SKM-1 treated with dmso at 0.1 percent for 144 hours (cell line): ENCODE data around the gene HSPH1.

Experiments used
- DNase-seq: peaks from one replicate; lab custom pipeline; 2025; ENCODE audit not compliant: unreplicated experiment; lab: John Stamatoyannopoulos, UW

Gene HSPH1

GRCh38 chr13:31161557-31162150, at the start of gene HSPH1:
Gene HSPH1 (minus strand): TSS chr13:31161904. CDS start chr13:31161582, 322 bp downstream.
- DNase-seq: peak; percentile 95

- DNase-seq: no peak
Measured at GRCh38 chr13:31209841-31210210, 48.1 kb upstream of the HSPH1 start.

- DNase-seq: no peak
Measured at GRCh38 chr13:31209172-31209840, 47.6 kb upstream of the HSPH1 start.

DNA sequence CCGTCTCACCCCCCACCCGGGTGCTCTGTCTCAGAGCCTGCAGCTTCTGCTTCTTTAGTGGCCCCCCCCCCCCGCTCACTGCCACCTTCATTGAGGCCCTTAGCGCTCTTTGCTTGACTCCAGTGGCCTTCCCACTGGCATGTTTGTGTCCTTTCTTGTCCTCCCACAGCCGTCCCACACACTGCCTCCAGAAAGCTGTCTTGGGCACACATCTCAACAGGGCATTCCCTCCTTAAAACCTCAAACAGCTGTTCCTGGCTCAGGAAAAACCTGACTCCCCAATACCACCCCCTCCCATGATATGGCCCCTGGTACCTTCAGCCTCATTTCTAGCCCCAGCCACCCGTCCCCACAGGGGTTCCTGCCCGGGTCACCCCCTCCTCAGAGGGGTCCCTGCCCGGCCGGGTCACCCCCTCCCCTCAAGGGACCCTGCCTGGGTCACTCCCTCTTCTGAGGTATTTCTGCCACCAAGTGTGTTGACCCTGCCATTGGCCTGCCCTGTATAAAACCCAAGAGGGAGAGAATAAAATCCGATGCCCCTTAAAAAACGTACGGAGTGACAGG, 46.9 kb upstream of the HSPH1 start:
- DNase-seq: no peak

DNA sequence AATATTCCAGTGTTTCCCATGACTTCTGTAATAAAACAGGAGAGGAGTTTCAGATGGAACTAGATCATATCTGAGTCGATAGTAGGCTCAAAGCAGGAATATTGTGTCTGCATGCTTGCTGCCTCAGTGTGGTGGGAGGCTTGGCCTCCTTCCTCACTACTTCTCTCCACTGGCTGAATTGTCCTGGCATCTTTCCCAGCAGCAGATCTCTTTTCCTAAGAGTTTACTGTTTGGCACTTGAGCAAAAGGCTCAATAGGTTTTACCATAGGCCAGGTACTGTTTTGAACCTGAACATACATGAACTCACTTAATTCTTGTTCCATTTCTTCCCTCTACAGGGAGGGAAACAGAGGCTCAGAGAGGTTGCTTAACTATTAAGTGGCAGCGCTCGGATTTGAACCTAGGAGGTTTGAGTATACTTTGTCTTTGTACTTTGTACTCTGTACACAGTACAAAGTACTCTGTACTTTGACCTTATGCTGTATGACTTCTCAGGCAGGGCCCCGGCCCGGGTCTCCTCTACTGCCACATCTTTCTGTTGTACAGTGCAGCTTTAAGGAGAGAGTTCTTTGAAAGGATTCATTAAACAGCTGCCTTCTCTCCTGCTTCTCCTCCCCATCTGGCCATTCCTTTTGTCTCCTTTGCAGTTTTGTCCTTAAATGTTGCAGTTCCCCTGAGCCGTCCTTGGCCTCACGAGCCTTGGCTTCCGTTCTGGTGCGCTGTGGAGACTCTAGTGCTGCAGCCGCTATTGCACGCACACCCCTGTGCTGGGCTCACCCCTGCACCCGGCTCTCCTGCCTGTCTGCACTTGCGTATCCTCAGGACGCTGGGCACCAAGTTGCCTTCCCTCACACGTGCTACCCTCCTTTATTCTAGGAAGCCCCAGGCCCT, 46.2 kb upstream of the HSPH1 start:
- DNase-seq: no peak

GRCh38 chr13:31204592-31204991, 42.9 kb upstream of the HSPH1 start:
- DNase-seq: no peak

DNA sequence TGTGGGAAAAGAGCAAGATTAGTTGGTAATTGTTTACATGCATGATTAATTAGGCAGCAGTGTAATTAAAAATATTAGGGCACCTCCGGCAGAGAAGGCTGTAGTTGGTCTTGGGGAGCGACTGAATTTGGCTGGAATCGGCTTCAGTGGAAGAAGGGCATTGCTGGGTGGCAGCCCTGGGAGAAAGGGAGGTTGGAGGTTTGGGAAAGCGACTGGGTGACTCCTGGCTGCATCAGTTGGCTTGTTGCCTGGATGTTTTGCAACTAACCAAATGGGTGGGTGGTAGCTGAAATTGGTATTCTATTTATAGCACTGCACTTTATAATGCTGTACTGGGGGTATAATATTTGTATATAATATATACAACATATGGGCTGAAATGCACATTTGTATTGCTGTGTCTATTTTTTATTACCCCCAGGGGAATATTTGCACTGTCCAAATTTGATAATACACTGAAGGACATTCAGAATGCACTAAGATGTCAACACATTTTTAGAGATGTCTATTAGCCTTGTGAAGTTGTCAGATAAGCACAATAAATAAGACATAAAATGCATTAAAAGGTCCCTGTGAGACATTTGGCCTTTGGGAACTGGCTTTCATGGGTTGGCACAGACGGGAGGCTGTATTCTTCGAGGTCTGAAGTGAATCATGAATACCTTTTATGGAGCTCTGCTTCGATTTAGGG, 39.8 kb upstream of the HSPH1 start:
- no peak for DNase-seq

- DNase-seq: peak; percentile 45
Measured at GRCh38 chr13:31200637-31200971, 38.9 kb upstream of the HSPH1 start.

DNA sequence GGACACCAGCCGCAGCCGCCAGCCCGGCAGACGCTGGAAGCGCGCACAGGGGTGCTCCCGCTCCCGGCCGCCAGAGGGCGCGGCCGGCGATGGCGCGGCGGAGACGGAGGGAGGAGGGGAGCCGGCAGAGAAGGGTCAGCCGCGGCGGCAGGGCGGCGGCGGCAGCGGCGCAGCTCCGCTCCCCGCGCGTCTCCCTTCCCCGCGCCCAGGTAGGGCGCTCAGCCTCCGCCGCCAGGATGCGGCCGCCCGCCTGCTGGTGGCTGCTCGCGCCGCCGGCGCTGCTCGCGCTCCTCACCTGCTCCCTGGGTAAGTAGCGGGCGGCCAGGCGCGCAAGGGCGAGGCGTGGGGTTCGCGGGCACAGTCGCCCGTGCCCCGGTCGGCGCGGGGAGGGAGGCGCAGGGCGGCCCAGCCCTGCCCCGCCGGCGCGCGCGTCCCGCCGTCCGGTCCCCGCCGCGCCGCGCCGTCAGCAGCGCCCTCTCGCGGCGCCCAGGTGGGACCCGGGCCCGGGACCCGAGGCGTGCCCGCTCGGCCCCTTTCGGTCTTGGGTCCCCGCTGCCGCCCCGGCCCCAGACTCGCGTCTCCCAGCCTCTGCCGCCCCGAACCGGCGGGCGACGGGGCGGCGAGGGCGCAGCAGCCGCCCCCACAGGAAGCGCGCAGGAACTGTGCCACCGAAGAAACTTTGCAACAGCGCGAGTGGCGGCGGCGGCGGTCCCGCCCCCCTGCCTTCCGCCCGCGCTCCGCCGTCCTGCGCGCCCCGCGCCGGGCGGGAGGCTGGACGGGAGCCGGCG, 38.3 kb upstream of the HSPH1 start, which contains the start of gene B3GLCT:
Gene B3GLCT, plus strand, starts transcription at position 127 of the 788 bp plus-strand sequence. Its CDS starts 110 bp downstream, at position 237.
- DNase-seq: peak; percentile 64

DNA sequence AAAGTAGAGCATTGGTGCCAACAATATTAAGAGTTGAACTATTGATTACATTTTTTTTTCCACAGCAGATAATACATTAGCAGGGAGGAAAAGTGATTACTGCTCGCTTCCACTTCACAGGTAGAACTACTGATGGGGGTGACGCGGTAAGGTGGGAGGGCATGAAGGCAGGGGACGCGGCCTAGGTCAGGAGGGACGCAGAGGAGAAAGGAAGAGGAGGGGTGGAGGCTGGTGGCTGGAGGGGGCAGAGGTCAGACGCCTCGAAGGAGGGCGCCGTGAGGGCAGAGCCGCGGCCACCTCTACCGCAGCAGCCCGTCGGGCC, 37.8 kb upstream of the HSPH1 start:
- peak; percentile 47 for DNase-seq

- peak; percentile 3 for DNase-seq
Measured at GRCh38 chr13:31198519-31198918, 36.8 kb upstream of the HSPH1 start.

GRCh38 chr13:31196992-31197391, 35.3 kb upstream of the HSPH1 start:
- DNase-seq: no peak

- DNase-seq: no peak
Measured at GRCh38 chr13:31195616-31196015, 33.9 kb upstream of the HSPH1 start.

DNA sequence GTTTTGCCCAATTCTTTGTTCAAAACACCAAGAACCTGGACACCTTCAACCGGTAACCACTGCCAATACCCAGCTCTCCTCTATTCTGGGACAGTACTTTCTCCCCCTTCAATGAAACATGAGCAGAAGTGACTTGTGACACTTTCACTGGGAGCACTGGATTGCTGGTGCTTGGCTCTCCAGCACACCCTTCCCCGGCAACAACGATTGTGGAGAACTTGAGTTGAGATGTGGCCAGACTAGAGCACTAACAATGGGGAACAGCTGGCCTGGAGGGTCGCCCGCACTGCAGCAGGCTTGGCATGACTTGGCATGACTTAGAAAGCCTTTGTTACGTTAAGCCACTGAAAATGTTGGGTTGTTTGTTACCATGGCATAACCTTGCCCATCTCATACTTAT, 30.6 kb upstream of the HSPH1 start:
- no peak for DNase-seq

GRCh38 chr13:31191748-31192147, 30.0 kb upstream of the HSPH1 start:
- DNase-seq: no peak

DNA sequence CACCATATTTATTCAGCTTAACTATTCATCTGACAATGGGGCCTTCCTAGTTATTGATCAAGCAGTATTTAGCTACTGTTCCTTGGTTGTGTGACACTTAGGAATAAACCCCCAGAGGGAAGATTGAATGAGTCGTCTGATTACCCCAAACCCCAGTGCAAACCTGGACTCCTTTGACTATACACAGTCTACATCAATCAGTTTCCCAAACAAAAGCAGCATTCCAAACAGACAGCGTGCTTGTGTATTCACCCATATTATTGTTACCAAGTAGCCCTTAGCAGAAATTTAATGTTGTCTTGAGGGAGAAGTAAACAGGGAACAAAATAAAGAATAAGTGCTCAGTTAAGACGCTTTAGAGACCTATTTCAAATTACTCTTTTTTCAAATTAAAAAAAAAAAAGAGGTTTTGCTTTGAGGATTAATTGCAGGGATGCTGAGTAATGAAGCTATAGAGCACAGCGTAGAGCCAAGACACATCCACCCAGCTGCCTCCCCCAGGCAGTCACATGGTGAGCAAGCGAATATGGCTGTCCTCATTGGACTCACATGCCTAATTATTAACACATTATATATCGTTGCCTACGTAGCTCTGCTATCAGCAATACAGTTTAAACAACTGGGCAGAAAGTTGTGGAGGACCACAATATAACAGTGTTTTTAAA, 23.4 kb upstream of the HSPH1 start:
- DNase-seq: no peak

DNA sequence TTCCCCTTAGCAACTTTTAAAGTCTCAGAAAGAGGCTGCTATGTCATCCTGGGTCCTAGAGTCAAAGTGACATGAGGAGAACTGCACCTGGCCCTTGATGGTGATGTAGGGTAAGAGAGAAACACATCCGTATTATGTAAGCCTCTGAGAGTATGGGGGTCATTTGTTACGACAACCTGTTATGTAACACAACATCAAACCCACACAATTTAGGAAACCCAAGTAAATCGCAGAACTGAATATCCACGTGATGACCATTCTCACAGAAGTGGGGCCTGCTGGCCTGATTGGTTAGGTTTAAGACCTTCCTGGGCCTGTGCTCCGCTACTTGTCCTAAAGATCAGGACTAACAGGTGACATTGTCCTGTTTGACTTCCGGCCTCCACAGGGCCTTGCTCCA, 22.7 kb upstream of the HSPH1 start:
- DNase-seq: no peak

GRCh38 chr13:31182987-31183386, 21.3 kb upstream of the HSPH1 start:
- no peak for DNase-seq

DNA sequence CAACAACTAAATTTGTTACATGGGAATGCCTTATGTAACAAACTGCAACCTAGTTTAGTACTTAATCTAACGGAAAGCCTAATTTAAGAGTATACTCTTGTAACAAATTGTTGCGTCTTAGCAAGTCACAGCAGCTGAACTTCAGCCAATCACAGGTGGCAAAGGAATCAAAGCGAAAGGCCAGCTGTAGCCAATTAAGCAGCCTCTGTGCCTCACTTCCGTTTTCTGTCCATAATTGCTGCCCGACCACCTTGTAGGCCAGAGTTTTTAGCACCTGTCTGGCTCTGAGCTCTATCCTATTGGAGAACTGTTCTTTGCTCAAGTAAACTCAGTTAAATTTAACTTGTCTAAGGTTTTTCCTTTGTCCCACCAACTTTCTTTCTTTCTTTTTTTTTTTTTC, 18.1 kb upstream of the HSPH1 start:
- no peak for DNase-seq

DNA sequence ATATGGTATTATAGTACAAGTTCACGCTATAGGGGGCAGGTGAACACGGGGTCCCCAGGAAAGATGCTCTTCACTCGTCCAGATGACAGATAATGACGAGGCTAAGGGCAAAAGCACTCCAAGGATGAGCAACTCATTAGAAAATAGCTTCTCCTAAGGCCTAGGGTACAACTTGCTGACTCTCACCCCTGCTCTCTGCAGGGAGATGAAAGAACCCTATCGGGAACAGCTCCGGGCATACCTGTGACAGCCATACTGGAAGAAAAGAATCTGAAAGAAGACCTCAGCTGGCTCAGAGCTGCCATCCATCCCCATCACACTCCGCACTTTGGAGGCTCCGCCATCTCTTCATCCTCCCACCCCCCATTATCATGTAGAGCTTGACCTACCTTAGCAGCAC, 17.5 kb upstream of the HSPH1 start:
- no peak for DNase-seq
